ENCODE data around the gene KRT80. TPM values are rescaled to one million over a fixed set of nuclear protein-coding genes. Genes with fewer than 3 reads are reported as not detected.

KRT80 gene
- total RNA-seq, 3 donors from 2014 or later (not counting 1 experiment from before 2014, with no cell fraction given), result not detected

GRCh38 chr12:52149182-52149641 is 42.6 kb downstream of the KRT80 start:
- DNase-seq, result no peak
- Histone ChIP-seq H3K4me1 (ENCODE audit: control insufficient read depth, insufficient read depth, low read length) (peaks cover 12% of the 10 kb centered on the region), H3K27ac (ENCODE audit: low read length) (no peak overlapping the region), H3K36me3 (ENCODE audit: control insufficient read depth, insufficient read depth, low read length) (no peaks in the 10 kb centered on the region), H3K9me3 (ENCODE audit: control insufficient read depth, insufficient read depth, low read length) (no peaks in the 10 kb centered on the region), H3K27me3 (ENCODE audit: control insufficient read depth, insufficient read depth, low read length) (peaks cover 6% of the 10 kb centered on the region), H3K4me3 (ENCODE audit: low read length) (no peak overlapping the region)
- H3K9me3 Mint-ChIP-seq, result no peaks in the 10 kb centered on the region
- intact Hi-C loops (cut with micrococcal nuclease), result no loop called here
- H3K27ac Mint-ChIP-seq, result no peak overlapping the region
- no peak for TF ChIP-seq CTCF (IDR thresholded peaks at IDR 0.05)
- no peak for ATAC-seq
- H3K4me1 Mint-ChIP-seq, result peaks cover 0 to 11% of the 10 kb centered on the region in 2 donors
- 88% methylated on average over 6 of the region's 6 CpGs for WGBS (ENCODE audit: insufficient coverage)
- no peaks in the 10 kb centered on the region for H3K36me3 Mint-ChIP-seq
- no peak overlapping the region for H3K4me3 Mint-ChIP-seq
- peaks cover 0 to 8% of the 10 kb centered on the region in 2 donors for H3K27me3 Mint-ChIP-seq (ENCODE audit: low read depth in 2 of 2)

DNA sequence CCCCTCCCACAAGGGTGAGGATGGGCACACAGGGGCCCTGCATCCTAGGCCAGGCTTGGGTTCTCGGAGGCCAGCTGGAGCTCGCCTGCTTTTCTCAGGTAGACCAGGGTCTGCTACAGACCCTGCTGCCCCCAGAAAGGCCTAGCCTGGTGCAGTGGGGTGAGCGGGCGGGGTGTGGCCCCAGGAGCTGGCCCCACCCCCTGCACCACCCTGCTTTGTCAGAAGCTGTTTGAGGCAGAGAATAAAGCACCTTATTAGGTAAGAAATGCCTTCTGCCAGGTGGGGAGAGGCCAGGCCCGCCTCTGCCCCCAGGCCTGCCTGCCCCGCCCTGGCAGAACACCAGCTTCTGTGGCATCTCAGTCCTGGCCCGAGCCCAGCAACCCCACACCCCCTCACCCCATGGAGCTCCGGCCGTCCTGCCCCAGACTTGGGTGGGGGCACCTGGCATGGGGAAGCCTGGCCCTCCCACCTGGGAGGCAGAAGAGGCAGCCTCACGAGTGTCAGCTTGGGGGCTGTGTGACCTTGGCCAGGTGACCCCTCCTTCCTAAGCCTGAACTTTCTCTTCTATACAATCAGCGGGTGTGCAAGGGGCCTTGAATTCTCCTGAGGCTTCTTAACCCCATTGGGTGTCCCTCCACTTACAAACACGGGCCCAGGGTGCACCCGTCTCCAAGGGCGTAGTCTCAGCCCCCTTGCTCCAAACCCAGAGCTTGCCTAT is 43.2 kb downstream of the KRT80 start:
- H3K27me3 ChIP-seq (ENCODE audit: control insufficient read depth, insufficient read depth, low read length), result peaks cover 6% of the 10 kb centered on the region
- 93% methylated on average over 14 of the region's 14 CpGs for WGBS (ENCODE audit: insufficient coverage)
- Mint-ChIP-seq H3K4me1 (peaks cover 0 to 11% of the 10 kb centered on the region in 2 donors), H3K9me3 (no peaks in the 10 kb centered on the region), H3K27ac (no peak overlapping the region), H3K4me3 (no peak overlapping the region), H3K36me3 (no peaks in the 10 kb centered on the region), H3K27me3 (ENCODE audit: low read depth in 2 of 2) (peaks cover 0 to 8% of the 10 kb centered on the region in 2 donors)
- peaks cover 12% of the 10 kb centered on the region for H3K4me1 ChIP-seq (ENCODE audit: control insufficient read depth, insufficient read depth, low read length)
- no peaks in the 10 kb centered on the region for H3K9me3 ChIP-seq (ENCODE audit: control insufficient read depth, insufficient read depth, low read length)
- intact Hi-C loops (cut with micrococcal nuclease), result no loop called here
- H3K36me3 ChIP-seq (ENCODE audit: control insufficient read depth, insufficient read depth, low read length), result no peaks in the 10 kb centered on the region
- no peak for TF ChIP-seq CTCF (IDR thresholded peaks at IDR 0.05)
- ATAC-seq (no peak), DNase-seq (no peak)
- no peak overlapping the region for H3K27ac ChIP-seq (ENCODE audit: low read length)
- H3K4me3 ChIP-seq (ENCODE audit: low read length), result no peak overlapping the region

DNA sequence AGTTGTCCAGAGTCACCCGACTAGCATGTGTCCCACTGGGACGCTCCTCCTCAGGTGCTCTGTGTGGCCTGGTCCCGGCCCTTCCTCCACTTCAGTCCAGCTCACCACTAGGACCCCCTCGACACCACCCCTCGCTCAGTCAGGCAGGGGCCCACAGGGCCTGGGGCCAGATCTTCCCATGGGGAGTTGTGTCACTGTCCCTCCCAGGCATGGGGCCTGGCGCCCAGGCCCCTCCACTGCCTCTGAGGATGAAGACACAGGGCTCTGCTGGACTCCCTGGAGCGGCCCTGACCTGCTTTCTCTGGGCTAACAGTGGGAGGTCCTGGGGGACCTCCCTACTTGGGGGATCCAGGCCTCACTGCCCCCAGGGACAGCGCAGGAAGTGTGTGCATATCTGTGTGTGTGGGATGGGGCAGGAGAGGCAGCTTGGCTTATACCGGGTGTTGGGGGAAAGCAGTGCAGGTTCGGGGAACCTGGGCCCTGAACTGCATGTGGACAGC is 43.8 kb downstream of the KRT80 start:
- Mint-ChIP-seq H3K4me3 (no peak overlapping the region), H3K27ac (no peak overlapping the region), H3K36me3 (no peaks in the 10 kb centered on the region), H3K27me3 (ENCODE audit: low read depth in 2 of 2) (peaks cover 0 to 8% of the 10 kb centered on the region in 2 donors), H3K9me3 (no peaks in the 10 kb centered on the region), H3K4me1 (peaks cover 0 to 11% of the 10 kb centered on the region in 2 donors)
- DNase-seq (no peak), ATAC-seq (no peak)
- TF ChIP-seq CTCF (IDR thresholded peaks at IDR 0.05), result no peak
- Histone ChIP-seq H3K4me1 (ENCODE audit: control insufficient read depth, insufficient read depth, low read length) (peaks cover 12% of the 10 kb centered on the region), H3K9me3 (ENCODE audit: control insufficient read depth, insufficient read depth, low read length) (no peaks in the 10 kb centered on the region), H3K27me3 (ENCODE audit: control insufficient read depth, insufficient read depth, low read length) (peaks cover 6% of the 10 kb centered on the region), H3K27ac (ENCODE audit: low read length) (no peak overlapping the region), H3K36me3 (ENCODE audit: control insufficient read depth, insufficient read depth, low read length) (no peaks in the 10 kb centered on the region), H3K4me3 (ENCODE audit: low read length) (no peak overlapping the region)
- intact Hi-C loops (cut with micrococcal nuclease), result no loop called here
- WGBS (ENCODE audit: insufficient coverage), result 80% methylated on average over 10 of the region's 10 CpGs

All from natural killer cell (primary cell).